Coronary artery (tissue), 2 donors: ENCODE results near the gene HES1.

Experiments
- DNase-seq: peaks from one replicate; pipeline ENCODE4 v3.0.0-alpha.2; 2017; ENCODE audit warnings: low spot score
- H3K27ac ChIP-seq, 2 donors: fragments of 200-600 bp; sonication (generic); one replicate each; pipeline ENCODE4 v1.5.1; 2016 to 2019
- H3K4me3 ChIP-seq: fragments of 200-600 bp; sonication (generic); 2 replicates; pipeline ENCODE4 v1.5.1; 2016; ENCODE audit warnings: mild to moderate bottlenecking, moderate library complexity
- TF ChIP-seq, protein P1 (sequence below): fragments of 200-600 bp; sonication (generic); IDR thresholded peaks from one replicate; pipeline ENCODE4 v1.5.1; 2019; ENCODE audit warnings: antibody characterized with exemption

The HES1 gene

DNA sequence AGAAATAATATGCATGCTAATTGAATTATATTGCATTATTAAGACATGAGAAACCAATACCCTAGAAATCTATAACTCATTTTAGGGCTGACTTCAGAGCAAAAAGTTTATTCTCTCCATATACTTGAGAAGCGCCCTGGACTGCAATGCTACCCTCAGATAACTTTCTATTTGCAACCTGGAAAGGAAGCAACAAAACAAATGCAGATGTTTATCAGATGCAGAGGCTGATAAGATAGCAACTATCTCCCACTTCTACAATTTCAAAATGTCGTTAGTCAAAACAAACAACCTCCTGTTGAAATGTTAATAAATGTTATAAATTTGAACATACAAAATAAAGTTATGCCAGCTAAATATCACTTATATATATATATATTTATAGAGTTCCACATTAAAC, 34.8 kb downstream of the HES1 start:
- Histone ChIP-seq H3K27ac (no peak overlapping the region), H3K4me3 (no peak overlapping the region)
- no peak for DNase-seq
- TF ChIP-seq, protein P1, sequence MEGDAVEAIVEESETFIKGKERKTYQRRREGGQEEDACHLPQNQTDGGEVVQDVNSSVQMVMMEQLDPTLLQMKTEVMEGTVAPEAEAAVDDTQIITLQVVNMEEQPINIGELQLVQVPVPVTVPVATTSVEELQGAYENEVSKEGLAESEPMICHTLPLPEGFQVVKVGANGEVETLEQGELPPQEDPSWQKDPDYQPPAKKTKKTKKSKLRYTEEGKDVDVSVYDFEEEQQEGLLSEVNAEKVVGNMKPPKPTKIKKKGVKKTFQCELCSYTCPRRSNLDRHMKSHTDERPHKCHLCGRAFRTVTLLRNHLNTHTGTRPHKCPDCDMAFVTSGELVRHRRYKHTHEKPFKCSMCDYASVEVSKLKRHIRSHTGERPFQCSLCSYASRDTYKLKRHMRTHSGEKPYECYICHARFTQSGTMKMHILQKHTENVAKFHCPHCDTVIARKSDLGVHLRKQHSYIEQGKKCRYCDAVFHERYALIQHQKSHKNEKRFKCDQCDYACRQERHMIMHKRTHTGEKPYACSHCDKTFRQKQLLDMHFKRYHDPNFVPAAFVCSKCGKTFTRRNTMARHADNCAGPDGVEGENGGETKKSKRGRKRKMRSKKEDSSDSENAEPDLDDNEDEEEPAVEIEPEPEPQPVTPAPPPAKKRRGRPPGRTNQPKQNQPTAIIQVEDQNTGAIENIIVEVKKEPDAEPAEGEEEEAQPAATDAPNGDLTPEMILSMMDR, result no peak

DNA sequence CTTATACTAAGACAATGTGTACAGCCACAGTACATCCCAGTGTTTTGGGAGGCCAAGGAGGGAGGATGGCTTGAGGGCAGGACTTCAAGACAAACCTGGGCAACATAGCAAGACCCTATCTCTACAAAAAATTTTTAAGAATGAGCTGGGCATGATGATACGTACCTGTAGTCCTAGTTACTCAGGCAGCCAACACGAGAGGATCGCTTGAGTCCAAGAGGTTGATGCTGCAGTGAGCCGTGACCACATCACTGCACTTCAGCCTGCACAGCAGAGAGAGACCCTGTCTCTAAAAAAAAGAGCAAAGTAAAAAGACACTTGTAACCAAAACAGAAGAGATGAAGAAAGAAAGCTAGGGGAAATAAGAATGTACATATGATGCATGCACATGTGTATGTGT, 38.5 kb downstream of the HES1 start:
- DNase-seq, result no peak
- Histone ChIP-seq H3K4me3 (no peak overlapping the region), H3K27ac (no peak overlapping the region)
- TF ChIP-seq, protein P1, result no peak

DNA sequence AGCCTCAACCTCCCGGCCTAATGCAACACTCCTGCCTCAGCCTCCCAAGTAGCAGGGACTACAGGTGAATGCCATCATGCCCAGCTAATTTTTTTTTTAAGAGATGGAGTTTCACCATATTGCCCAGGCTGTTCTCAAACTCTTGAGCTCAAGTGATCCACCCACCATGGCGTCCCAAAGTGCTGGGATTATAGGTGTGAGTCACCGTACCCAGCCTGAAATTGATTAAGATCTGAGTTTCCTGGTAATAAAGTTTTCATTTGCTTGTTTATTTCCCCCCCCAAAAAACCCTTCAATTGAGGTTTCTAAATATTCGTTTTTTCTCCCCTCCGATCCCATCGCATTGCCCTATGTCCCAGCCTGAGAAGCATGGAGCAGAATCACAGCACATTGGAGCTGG, 39.0 kb downstream of the HES1 start:
- no peak overlapping the region for H3K27ac ChIP-seq
- TF ChIP-seq, protein P1, result no peak
- H3K4me3 ChIP-seq, result no peak overlapping the region
- DNase-seq, result no peak

DNA sequence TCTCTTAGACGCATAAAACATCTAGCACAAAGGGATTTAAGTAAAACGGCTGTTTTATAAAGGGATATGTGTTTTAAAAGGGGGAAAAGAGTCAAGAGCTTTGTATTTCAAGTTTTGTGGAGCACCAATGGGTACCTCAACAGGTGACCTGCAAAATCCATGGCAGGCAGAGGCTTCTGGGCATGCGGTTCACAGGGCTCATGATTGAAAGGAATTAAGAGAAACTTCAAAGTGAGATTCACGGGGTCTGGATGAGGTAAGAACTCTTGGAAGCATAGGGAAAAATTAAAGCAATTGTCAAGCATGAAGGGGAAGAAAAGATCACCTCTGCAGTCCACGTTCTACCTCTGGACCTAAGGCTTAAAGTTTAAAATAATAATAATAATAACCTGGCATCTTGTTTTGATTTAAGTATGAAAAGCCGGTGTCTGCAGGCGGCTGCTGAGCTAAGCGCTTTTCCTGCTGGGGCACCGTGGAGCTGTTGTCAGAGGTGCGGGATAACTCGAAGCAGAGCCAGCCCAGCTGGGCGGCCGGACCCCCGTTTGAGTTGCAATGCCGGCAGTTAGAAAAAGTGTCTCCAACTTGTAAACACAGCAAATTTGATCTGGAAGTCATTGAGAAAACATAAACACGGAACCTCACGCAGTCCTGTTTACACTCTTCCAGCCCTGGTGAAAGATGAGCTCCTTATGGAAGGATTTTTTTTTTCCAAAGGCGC, 40.5 kb downstream of the HES1 start:
- Histone ChIP-seq H3K4me3 (no peak overlapping the region), H3K27ac (no peak overlapping the region)
- no peak for DNase-seq
- TF ChIP-seq, protein P1, result no peak

DNA sequence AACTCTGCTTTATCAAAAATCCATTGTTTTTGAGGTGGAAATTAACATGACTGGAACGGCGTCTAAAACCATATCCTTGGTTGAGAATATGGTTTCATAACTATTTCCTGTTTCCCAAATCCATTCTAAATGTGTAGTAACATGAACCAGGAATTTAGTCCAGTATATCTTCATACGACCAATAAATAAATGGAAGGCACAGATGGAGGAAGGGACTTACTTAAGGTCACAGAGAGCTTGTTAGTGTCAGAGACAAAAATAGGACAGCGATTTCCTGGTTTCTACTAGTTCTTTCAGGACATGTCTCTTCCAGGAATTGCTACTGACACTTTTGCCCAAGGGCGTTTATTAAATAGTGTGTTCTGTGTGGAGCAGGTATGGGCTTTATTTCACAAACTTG, 41.2 kb downstream of the HES1 start:
- TF ChIP-seq, protein P1, result no peak
- no peak for DNase-seq
- Histone ChIP-seq H3K27ac (no peak overlapping the region), H3K4me3 (no peak overlapping the region)

DNA sequence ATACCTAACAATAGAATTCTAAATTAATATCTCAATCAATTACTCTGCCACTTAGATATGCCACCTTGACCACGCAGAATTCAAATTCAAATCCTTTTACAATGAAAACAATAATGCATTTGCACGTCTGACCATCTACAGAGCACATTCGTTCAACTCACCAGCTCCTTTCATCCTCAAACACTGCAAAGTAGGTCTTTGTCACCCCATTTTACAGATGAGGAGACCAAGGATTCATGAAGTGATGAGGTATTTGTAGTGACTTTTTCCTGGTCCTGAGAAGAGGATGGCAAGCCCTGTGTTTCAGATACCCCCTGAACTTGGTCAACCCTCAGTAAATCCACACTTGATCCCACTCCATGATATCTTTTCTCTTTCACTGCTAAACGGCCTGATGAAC, 42.2 kb downstream of the HES1 start:
- no peak overlapping the region for H3K4me3 ChIP-seq
- no peak for DNase-seq
- H3K27ac ChIP-seq, result no peak overlapping the region
- TF ChIP-seq, protein P1, result no peak

DNA sequence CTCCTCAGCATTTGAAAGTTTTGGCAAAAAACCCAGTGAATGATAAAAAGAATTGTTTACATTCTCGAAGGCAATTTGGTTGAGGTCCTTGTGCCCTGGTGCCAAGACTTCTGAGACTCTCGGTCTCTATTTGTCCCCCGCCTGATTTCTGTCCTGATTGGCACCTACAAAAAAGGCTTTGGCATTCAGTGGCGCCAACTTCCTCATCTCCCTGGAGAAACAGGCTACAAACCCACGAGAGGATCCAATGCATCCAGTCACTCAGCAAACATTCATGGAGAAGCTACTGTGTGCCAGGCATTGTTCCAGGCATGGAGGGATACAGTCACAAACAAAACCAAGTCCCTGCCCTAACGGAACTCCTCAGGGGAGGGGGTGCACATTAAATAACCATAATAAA, 42.7 kb downstream of the HES1 start:
- TF ChIP-seq, protein P1, result no peak
- DNase-seq, result no peak
- Histone ChIP-seq H3K4me3 (no peak overlapping the region), H3K27ac (no peak overlapping the region)
